Neural progenitor cell (in vitro differentiated cells): ENCODE data around the gene KRTAP10-4. TPM values are rescaled to one million over a fixed set of nuclear protein-coding genes. Genes with fewer than 3 reads are reported as not detected.

Experiments
- DNase-seq: peaks from one replicate; pipeline ENCODE4 v3.0.0-alpha.2; 2016; ENCODE audit warnings: low spot score
- H2AFZ ChIP-seq: fragments of 200-600 bp; sonication (generic); replicated peaks from 2 replicates; pipeline ENCODE4 v1.6.1; 2016; ENCODE audit warnings: antibody characterized with exemption
- H3F3A ChIP-seq: fragments of 200-600 bp; sonication (generic); 2 replicates; pipeline ENCODE4 v1.6.1; 2016; ENCODE audit warnings: antibody characterized with exemption, low read depth
- H3K27ac ChIP-seq: fragments of 200-600 bp; sonication (generic); 2 replicates; pipeline ENCODE4 v1.5.1; 2016; ENCODE audit warnings: mild to moderate bottlenecking
- H3K27me3 ChIP-seq: fragments of 200-600 bp; sonication (generic); 2 replicates; pipeline ENCODE4 v1.6.1; 2016; ENCODE audit warnings: mild to moderate bottlenecking, moderate library complexity
- H3K36me3 ChIP-seq: fragments of 200-600 bp; sonication (generic); 2 replicates; pipeline ENCODE4 v1.5.1; 2016
- H3K4me1 ChIP-seq: fragments of 200-600 bp; sonication (generic); 2 replicates; pipeline ENCODE4 v1.6.1; 2016; ENCODE audit warnings: mixed run types
- H3K4me2 ChIP-seq: fragments of 200-600 bp; sonication (generic); 2 replicates; pipeline ENCODE4 v1.6.1; 2016
- H3K4me3 ChIP-seq: fragments of 200-600 bp; sonication (generic); 2 replicates; pipeline ENCODE4 v1.5.1; 2016
- H3K79me2 ChIP-seq: fragments of 200-600 bp; sonication (generic); 2 replicates; pipeline ENCODE4 v1.6.1; 2016; ENCODE audit warnings: low read depth
- H3K9ac ChIP-seq: fragments of 200-600 bp; sonication (generic); 2 replicates; pipeline ENCODE4 v1.6.1; 2016
- H3K9me3 ChIP-seq: fragments of 200-600 bp; sonication (generic); 2 replicates; pipeline ENCODE4 v1.5.1; 2016; ENCODE audit warnings: low read depth
- H4K20me1 ChIP-seq: fragments of 200-600 bp; sonication (generic); 2 replicates; pipeline ENCODE4 v1.6.1; 2016; ENCODE audit warnings: low read depth
- H3K27ac Mint-ChIP-seq: 3 replicates; pipeline ENCODE4 v1.8.0; 2021; ENCODE audit warnings: mixed read lengths
- H3K27me3 Mint-ChIP-seq: 2 replicates; pipeline ENCODE4 v1.8.0; 2022; ENCODE audit warnings: low read depth, mild to moderate bottlenecking, inconsistent platforms, moderate library complexity, mixed read lengths; ENCODE audit not compliant: insufficient read depth
- H3K36me3 Mint-ChIP-seq: 3 replicates; pipeline ENCODE4 v1.8.0; 2021; ENCODE audit warnings: mixed read lengths
- H3K4me1 Mint-ChIP-seq: 3 replicates; pipeline ENCODE4 v1.8.0; 2021; ENCODE audit warnings: mixed read lengths
- H3K4me3 Mint-ChIP-seq: 3 replicates; pipeline ENCODE4 v1.8.0; 2021; ENCODE audit warnings: mild to moderate bottlenecking, moderate library complexity, mixed read lengths
- H3K9me3 Mint-ChIP-seq: 3 replicates; pipeline ENCODE4 v1.8.0; 2020; ENCODE audit warnings: mixed read lengths
- EZH2 ChIP-seq: fragments of 200-600 bp; sonication (generic); IDR thresholded peaks from 2 replicates; pipeline ENCODE4 v1.6.1; 2017; ENCODE audit warnings: antibody characterized with exemption, mild to moderate bottlenecking, moderate library complexity
- EZH2phosphoT487 ChIP-seq: fragments of 200-600 bp; sonication (generic); IDR thresholded peaks from 2 replicates; pipeline ENCODE4 v1.6.1; 2017; ENCODE audit warnings: antibody characterized with exemption
- total RNA-seq: library from RNA; depleted of rRNA; stranded (reverse); fragments of >200 nt; gene quantifications from 2 replicates; pipeline ENCODE4 v1.2.3, GENCODE V29; 2015; ENCODE audit warnings: low replicate concordance
- TF ChIP-seq, protein P1 (sequence below): fragments of 200-600 bp; sonication (generic); IDR thresholded peaks from 2 replicates; pipeline ENCODE4 v1.5.1; 2017; ENCODE audit warnings: antibody characterized with exemption, mild to moderate bottlenecking

Gene KRTAP10-4
- total RNA-seq, 1 donor from 2014 or later: not detected

- no peaks in the 10 kb centered on the region for H3K36me3 Mint-ChIP-seq
- no peaks in the 10 kb centered on the region for H3F3A ChIP-seq
- no peak overlapping the region for H3K9ac ChIP-seq
- no peak overlapping the region for H2AFZ ChIP-seq
- no peak overlapping the region for H3K4me3 Mint-ChIP-seq
- DNase-seq: no peak
- no peaks in the 10 kb centered on the region for H3K79me2 ChIP-seq
- H3K27me3 Mint-ChIP-seq: peaks cover 6% of the 10 kb centered on the region
- no peaks in the 10 kb centered on the region for H3K4me1 Mint-ChIP-seq
- H3K4me1 ChIP-seq: peaks cover 5% of the 10 kb centered on the region
- TF ChIP-seq EZH2: no peak
- TF ChIP-seq EZH2phosphoT487: no peak
- TF ChIP-seq, protein P1, sequence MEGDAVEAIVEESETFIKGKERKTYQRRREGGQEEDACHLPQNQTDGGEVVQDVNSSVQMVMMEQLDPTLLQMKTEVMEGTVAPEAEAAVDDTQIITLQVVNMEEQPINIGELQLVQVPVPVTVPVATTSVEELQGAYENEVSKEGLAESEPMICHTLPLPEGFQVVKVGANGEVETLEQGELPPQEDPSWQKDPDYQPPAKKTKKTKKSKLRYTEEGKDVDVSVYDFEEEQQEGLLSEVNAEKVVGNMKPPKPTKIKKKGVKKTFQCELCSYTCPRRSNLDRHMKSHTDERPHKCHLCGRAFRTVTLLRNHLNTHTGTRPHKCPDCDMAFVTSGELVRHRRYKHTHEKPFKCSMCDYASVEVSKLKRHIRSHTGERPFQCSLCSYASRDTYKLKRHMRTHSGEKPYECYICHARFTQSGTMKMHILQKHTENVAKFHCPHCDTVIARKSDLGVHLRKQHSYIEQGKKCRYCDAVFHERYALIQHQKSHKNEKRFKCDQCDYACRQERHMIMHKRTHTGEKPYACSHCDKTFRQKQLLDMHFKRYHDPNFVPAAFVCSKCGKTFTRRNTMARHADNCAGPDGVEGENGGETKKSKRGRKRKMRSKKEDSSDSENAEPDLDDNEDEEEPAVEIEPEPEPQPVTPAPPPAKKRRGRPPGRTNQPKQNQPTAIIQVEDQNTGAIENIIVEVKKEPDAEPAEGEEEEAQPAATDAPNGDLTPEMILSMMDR: no peak
- H3K36me3 ChIP-seq: no peaks in the 10 kb centered on the region
- peaks cover 11% of the 10 kb centered on the region for H3K9me3 ChIP-seq
- H3K4me2 ChIP-seq: no peak overlapping the region
- H3K9me3 Mint-ChIP-seq: peaks cover 38% of the 10 kb centered on the region
- H3K27ac ChIP-seq: no peak overlapping the region
- no peaks in the 10 kb centered on the region for H3K27me3 ChIP-seq
- no peaks in the 10 kb centered on the region for H4K20me1 ChIP-seq
- no peak overlapping the region for H3K27ac Mint-ChIP-seq
- H3K4me3 ChIP-seq: no peak overlapping the region
These were observed 40.7 kb downstream of the KRTAP10-4 start for GRCh38 chr21:44614161-44614631.

DNA sequence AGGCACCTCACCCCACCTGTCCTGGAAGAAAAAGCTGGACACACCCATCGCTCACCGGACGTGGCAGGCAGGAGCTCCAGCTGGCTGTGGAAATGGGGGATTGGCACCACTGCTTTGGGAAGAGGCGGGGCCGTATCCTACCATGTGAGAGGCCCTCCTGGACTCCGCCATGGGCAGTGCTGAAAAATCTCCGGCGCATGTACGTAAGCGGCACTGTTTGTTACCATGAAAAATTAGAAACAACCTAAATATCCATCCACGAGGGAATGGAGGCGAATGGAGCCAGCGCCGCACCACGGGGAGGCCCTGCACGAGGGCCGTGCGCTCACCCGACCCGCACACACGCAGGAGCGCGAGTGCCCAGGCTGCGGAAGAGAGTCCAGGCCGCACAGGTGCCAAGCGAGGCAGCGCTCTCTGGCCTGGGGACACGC, 41.4 kb downstream of the KRTAP10-4 start:
- Mint-ChIP-seq H3K4me3 (no peak overlapping the region), H3K4me1 (no peaks in the 10 kb centered on the region), H3K27me3 (peaks cover 6% of the 10 kb centered on the region), H3K9me3 (peaks cover 38% of the 10 kb centered on the region), H3K27ac (no peak overlapping the region), H3K36me3 (no peaks in the 10 kb centered on the region)
- Histone ChIP-seq H3K9me3 (peaks cover 4% of the 10 kb centered on the region), H3K4me3 (no peak overlapping the region), H3K36me3 (no peaks in the 10 kb centered on the region), H3K79me2 (no peaks in the 10 kb centered on the region), H3K9ac (no peak overlapping the region), H3F3A (no peaks in the 10 kb centered on the region), H3K4me2 (no peak overlapping the region), H4K20me1 (no peaks in the 10 kb centered on the region), H3K27me3 (no peaks in the 10 kb centered on the region), H2AFZ (no peak overlapping the region), H3K27ac (no peak overlapping the region), H3K4me1 (peaks cover 5% of the 10 kb centered on the region)
- TF ChIP-seq, protein P1: no peak
- no peak for DNase-seq

GRCh38 chr21:44615466-44615865, 41.9 kb downstream of the KRTAP10-4 start:
- Histone ChIP-seq H3K27me3 (no peaks in the 10 kb centered on the region), H3K36me3 (no peaks in the 10 kb centered on the region), H3K9ac (no peak overlapping the region), H3F3A (no peaks in the 10 kb centered on the region), H3K4me3 (no peak overlapping the region), H3K79me2 (no peaks in the 10 kb centered on the region), H3K4me1 (peaks cover 5% of the 10 kb centered on the region), H3K27ac (no peak overlapping the region), H4K20me1 (no peaks in the 10 kb centered on the region), H3K4me2 (no peak overlapping the region), H2AFZ (no peak overlapping the region), H3K9me3 (no peaks in the 10 kb centered on the region)
- no peak for DNase-seq
- TF ChIP-seq EZH2phosphoT487: no peak
- TF ChIP-seq, protein P1: no peak
- TF ChIP-seq EZH2: no peak
- Mint-ChIP-seq H3K27me3 (peaks cover 6% of the 10 kb centered on the region), H3K9me3 (peaks cover 36% of the 10 kb centered on the region), H3K4me3 (no peak overlapping the region), H3K27ac (no peak overlapping the region), H3K4me1 (no peaks in the 10 kb centered on the region), H3K36me3 (no peaks in the 10 kb centered on the region)
